Fibroblast of lung (primary cell): Measurements from ENCODE around the gene C1QTNF5. TPM values are rescaled to one million over a fixed set of nuclear protein-coding genes. Genes with fewer than 3 reads are reported as not detected.

Source experiments
- DNase-seq, 2 donors: peaks; one replicate each; pipeline versions ENCODE4 v3.0.0 to v3.0.0-alpha.2; 2010; ENCODE audit warnings: low read depth in 2 of 2
- H2AFZ ChIP-seq: 2 replicates; pipeline ENCODE4 v1.5.1; 2012; ENCODE audit warnings: low read length, control low read depth, inconsistent platforms
- H3K27ac ChIP-seq: 2 replicates; pipeline ENCODE4 v1.5.1; 2011; ENCODE audit warnings: low read length, control low read depth; ENCODE audit not compliant: insufficient read depth
- H3K27me3 ChIP-seq: 2 replicates; pipeline ENCODE4 v1.5.1; 2011; ENCODE audit warnings: mild to moderate bottlenecking, low read length; ENCODE audit not compliant: control insufficient read depth, insufficient read depth
- H3K36me3 ChIP-seq: 2 replicates; pipeline ENCODE4 v1.5.1; 2011; ENCODE audit warnings: low read length; ENCODE audit not compliant: control insufficient read depth, insufficient read depth
- H3K4me1 ChIP-seq: 2 replicates; pipeline ENCODE4 v1.5.1; 2011; ENCODE audit warnings: low read length; ENCODE audit not compliant: control insufficient read depth, insufficient read depth; ENCODE audit errors: extremely low read depth
- H3K4me2 ChIP-seq: 2 replicates; pipeline ENCODE4 v1.5.1; 2011; ENCODE audit warnings: low read length, control low read depth; ENCODE audit not compliant: insufficient read depth; ENCODE audit errors: extremely low read depth
- H3K4me3 ChIP-seq, 4 experiments: fragments of 200-600 bp in 1 of 4; sonication (generic) in 1 of 4; replicated peaks in 1 of 4; 2 replicates each; pipeline ENCODE4 v1.5.1; 2011 to 2016; ENCODE audit warnings: low read length in 4 of 4, low read depth in 3 of 4, mild to moderate bottlenecking in 3 of 4, control low read depth in 2 of 4, inconsistent platforms in 1 of 4, mixed read lengths in 1 of 4; ENCODE audit not compliant: insufficient read depth in 1 of 4; ENCODE audit errors: control extremely low read depth in 1 of 4
- H3K79me2 ChIP-seq: 2 replicates; pipeline ENCODE4 v1.5.1; 2012; ENCODE audit warnings: mild to moderate bottlenecking, low read length, inconsistent platforms; ENCODE audit not compliant: control insufficient read depth, insufficient read depth
- H3K9ac ChIP-seq: 2 replicates; pipeline ENCODE4 v1.5.1; 2011; ENCODE audit warnings: mild to moderate bottlenecking, low read length, control low read depth; ENCODE audit not compliant: insufficient read depth
- H3K9me3 ChIP-seq: 2 replicates; pipeline ENCODE4 v1.5.1; 2012; ENCODE audit warnings: low read depth, low read length; ENCODE audit not compliant: control insufficient read depth, insufficient read depth
- H4K20me1 ChIP-seq: 2 replicates; pipeline ENCODE4 v1.5.1; 2011; ENCODE audit warnings: low read length; ENCODE audit not compliant: control insufficient read depth, insufficient read depth; ENCODE audit errors: extremely low read depth
- CTCF ChIP-seq, 2 donors: IDR thresholded peaks in 1 of 2; conservative IDR thresholded peaks in 1 of 2; 1 replicate in 1 of 2; 2 replicates in 1 of 2; pipeline ENCODE4 v1.5.1; 2011 to 2012; ENCODE audit warnings: low read length in 2 of 2, control low read depth in 1 of 2, inconsistent platforms in 1 of 2, low read depth in 1 of 2, mild to moderate bottlenecking in 1 of 2
- EZH2 ChIP-seq: IDR thresholded peaks from 2 replicates; pipeline ENCODE4 v1.5.1; 2012; ENCODE audit warnings: low read length, control low read depth, mild to moderate bottlenecking; ENCODE audit errors: missing control alignments
- polyA plus RNA-seq, 2 donors: library from polyadenylated mRNA; depleted of rRNA in 1 of 2; stranded (reverse) in 1 of 2; unstranded in 1 of 2; fragments of >200 nt; gene quantifications; 2 replicates each; pipeline ENCODE4 v1.2.1, GENCODE V29; 2011 to 2012; ENCODE audit warnings: missing spikeins in 1 of 2
- total RNA-seq: library from RNA; depleted of rRNA; stranded (reverse); fragments of >200 nt; gene quantifications from 2 replicates; pipeline ENCODE4 v1.2.1, GENCODE V29; 2014

C1QTNF5 gene
- total and polyA plus RNA-seq, 2 donors (not counting 1 experiment from before 2014, with no cell fraction given): 13.4 to 32.0 TPM

- Histone ChIP-seq H3K36me3 (no peaks in the 10 kb centered on the region), H3K79me2 (no peaks in the 10 kb centered on the region), H3K4me2 (no peak overlapping the region), H3K27ac (peak overlapping the region; percentile 9), H4K20me1 (no peaks in the 10 kb centered on the region), H3K9ac (no peak overlapping the region), H2AFZ (no peak overlapping the region), H3K4me1 (peaks cover 27% of the 10 kb centered on the region), H3K27me3 (peaks cover 8% of the 10 kb centered on the region), H3K4me3 (no peak overlapping the region), H3K9me3 (no peaks in the 10 kb centered on the region)
- no peak for DNase-seq
- TF ChIP-seq CTCF (conservative IDR thresholded peaks at IDR 0.05 in 1 of 2, IDR thresholded peaks at IDR 0.05 in 1 of 2; ENCODE audit: low read depth in 1 of 2, low read length in 2 of 2): no peak
- TF ChIP-seq EZH2: no peak
Observed at GRCh38 chr11:119319136-119319699, 21.5 kb downstream of the C1QTNF5 start.

DNA sequence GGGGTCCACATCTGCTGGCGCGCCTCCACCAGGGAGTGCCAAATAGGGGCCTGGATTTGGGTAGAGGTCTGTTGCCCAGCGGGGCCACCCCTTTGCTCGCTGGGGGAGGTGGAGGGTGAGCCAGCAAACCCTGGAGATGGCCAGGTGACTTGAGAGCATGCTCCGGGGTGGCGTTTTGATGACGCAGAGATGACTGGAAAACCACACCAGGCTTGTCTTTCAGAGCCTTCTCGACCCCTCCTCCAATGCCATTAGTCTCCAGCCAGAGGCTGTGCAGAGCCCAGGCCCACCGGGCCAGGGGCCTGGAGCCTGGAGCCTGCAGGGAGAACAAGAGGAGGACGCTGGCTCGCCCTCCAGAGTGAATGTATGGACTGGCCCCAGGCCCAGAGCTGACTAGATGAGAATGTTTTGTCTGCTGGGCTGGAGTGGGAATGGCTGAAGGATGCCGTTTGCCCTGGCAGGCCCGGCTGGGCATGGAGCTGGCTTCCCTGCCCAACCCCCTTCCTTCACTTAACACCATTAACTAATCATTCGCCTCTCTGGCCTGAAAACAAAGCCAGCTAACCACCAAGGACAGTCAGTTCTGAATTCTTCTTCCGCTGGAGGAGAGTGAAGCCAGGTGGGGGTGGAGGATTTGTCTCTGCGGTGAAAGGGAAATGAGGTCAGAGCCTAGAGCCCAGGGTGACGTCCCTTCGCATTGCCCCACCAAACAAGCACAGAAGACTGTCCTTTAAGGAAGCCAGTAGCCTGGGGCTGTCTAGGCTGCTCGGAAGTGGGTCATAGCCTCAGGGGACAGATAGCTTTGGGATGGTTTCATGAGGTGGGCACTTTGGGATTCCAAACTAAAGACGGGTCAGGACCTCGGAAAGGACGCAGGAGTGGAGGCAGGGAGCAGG, 22.2 kb downstream of the C1QTNF5 start:
- Histone ChIP-seq H3K4me2 (no peak overlapping the region), H2AFZ (peak overlapping the region; percentile 13), H3K27me3 (peaks cover 8% of the 10 kb centered on the region), H3K36me3 (no peaks in the 10 kb centered on the region), H3K4me1 (peaks cover 27% of the 10 kb centered on the region), H4K20me1 (no peaks in the 10 kb centered on the region), H3K4me3 (no peak overlapping the region), H3K79me2 (no peaks in the 10 kb centered on the region), H3K9me3 (no peaks in the 10 kb centered on the region), H3K9ac (no peak overlapping the region), H3K27ac (peak overlapping the region; percentile 7)
- peak; percentile 62 to 81 for DNase-seq
- no peak for TF ChIP-seq CTCF (conservative IDR thresholded peaks at IDR 0.05 in 1 of 2, IDR thresholded peaks at IDR 0.05 in 1 of 2; ENCODE audit: low read depth in 1 of 2, low read length in 2 of 2)
- no peak for TF ChIP-seq EZH2

DNA sequence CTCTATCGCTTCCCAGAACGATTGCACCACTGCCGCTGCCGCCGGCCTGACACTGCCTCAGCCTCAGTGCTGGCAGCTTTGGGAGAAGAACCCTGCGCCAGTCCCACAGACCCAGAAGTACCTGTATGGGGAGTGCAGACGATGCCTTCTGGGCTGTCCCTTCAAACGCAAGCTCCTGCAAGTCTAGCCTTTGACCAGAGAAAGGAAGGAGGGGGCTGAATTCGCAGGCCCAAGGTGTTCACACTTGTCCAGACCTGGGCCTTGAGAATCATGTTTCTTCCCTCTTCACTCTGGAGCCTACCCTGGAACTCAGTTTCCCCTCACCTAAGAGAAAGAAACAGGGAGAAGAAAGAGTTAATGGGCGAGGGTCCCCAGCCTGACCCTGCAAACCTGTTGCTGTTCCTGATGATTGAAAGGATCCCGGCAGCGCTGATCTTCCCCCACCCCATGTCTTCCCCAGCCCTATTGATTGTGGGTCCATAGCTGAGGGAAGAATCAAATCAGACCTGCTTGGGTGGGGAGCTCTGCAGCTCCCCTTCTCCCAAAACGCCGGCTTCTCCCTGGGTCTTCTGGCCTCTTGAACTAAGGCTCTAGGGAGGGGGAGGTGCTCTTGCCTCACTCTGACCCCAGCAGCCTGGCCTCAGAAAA, 23.0 kb downstream of the C1QTNF5 start:
- no peak overlapping the region for H3K9ac ChIP-seq
- TF ChIP-seq EZH2 (no peak), CTCF (conservative IDR thresholded peaks at IDR 0.05 in 1 of 2, IDR thresholded peaks at IDR 0.05 in 1 of 2; ENCODE audit: low read depth in 1 of 2, low read length in 2 of 2) (no peak)

More for the DNA sequence above, 23.0 kb downstream of the C1QTNF5 start:
- DNase-seq: peak in 1 of 2 donors; percentile 27
- no peak overlapping the region for H3K4me3 ChIP-seq
- H3K27ac ChIP-seq: no peak overlapping the region
- H3K4me2 ChIP-seq: peak overlapping the region; percentile 30
- no peaks in the 10 kb centered on the region for H3K36me3 ChIP-seq
- peaks cover 27% of the 10 kb centered on the region for H3K4me1 ChIP-seq
- H3K9me3 ChIP-seq: no peaks in the 10 kb centered on the region
- no peaks in the 10 kb centered on the region for H3K79me2 ChIP-seq
- no peak overlapping the region for H2AFZ ChIP-seq
- H4K20me1 ChIP-seq: no peaks in the 10 kb centered on the region
- peaks cover 8% of the 10 kb centered on the region for H3K27me3 ChIP-seq
